Measurements from ENCODE around the gene FOXL3.

GRCh38 chr7:249989-250388, 40.0 kb upstream of the FOXL3 start:
- no peak for TF ChIP-seq CTCF (IDR thresholded peaks at IDR 0.05)
- TF ChIP-seq ZFX (IDR thresholded peaks at IDR 0.05; ENCODE audit: borderline replicate concordance) = no peak
